Measurements from ENCODE around the gene BTBD9. TPM values are rescaled to one million over a fixed set of nuclear protein-coding genes. Genes with fewer than 3 reads are reported as not detected.

BTBD9 gene
- total and polyA plus RNA-seq, 2 of the 13 experiments (the other 11 are each of a cell fraction or from before 2014, with no cell fraction given): 1.2 to 3.0 TPM

GRCh38 chr6:38310061-38310460 lies 329.7 kb downstream of the BTBD9 start (continued):
- no peak for TF ChIP-seq ZXDC (CRISPR knock-in tag; IDR thresholded peaks at IDR 0.05)

GRCh38 chr6:38307740-38308139 lies 332.0 kb downstream of the BTBD9 start:
- no peak overlapping the region for H3K4me3 ChIP-seq (replicated peaks in 1 of 3; ENCODE audit: insufficient read depth in 1 of 3, low read depth in 2 of 3, low read length in 3 of 3)
- no peaks in the 10 kb centered on the region for H3K4me1 ChIP-seq (ENCODE audit: insufficient read depth, low read length)
- no peak overlapping the region for H2AFZ ChIP-seq (ENCODE audit: low read length)
- CTCF ChIA-PET (ENCODE audit: low intra/inter-chr PET ratio, low total read pairs): no interaction called here
- FAIRE-seq (no peak), DNase-seq (ENCODE audit: low spot score) (no peak), ATAC-seq (no peak)
- no peak overlapping the region for H3K27ac ChIP-seq (ENCODE audit: extremely low read length, insufficient read depth, low read length)
- H3K9me3 ChIP-seq (ENCODE audit: low read length): no peaks in the 10 kb centered on the region
- no peak overlapping the region for H3K4me2 ChIP-seq (ENCODE audit: low read depth, low read length)
- intact Hi-C loops (cut with micrococcal nuclease; ENCODE audit: unreplicated experiment): no loop called here
- POLR2A ChIA-PET: no interaction called here
- in situ Hi-C loops (cut with HindIII; ENCODE audit: extremely low pct_ligation_motif_present, low pct_unique_long_range_greater_than_20kb): no loop called here
- TF ChIP-seq ZNF792 (CRISPR knock-in tag; IDR thresholded peaks at IDR 0.05): no peak
- no peak for TF ChIP-seq KLF6 (CRISPR knock-in tag; IDR thresholded peaks at IDR 0.05)
- H4K20me1 ChIP-seq (ENCODE audit: insufficient read depth, low read length): no peaks in the 10 kb centered on the region
- H3K9ac ChIP-seq (ENCODE audit: insufficient read depth, low read depth, low read length): no peak overlapping the region
- H3K36me3 ChIP-seq (replicated peaks in 1 of 2; ENCODE audit: control insufficient read depth in 1 of 2, insufficient read depth in 2 of 2, low read length in 2 of 2): no peaks in the 10 kb centered on the region
- no peaks in the 10 kb centered on the region for H3K79me2 ChIP-seq (ENCODE audit: insufficient read depth, low read length)
- no TSS peak for BruUV-seq (replicated peaks)
- H3K27me3 ChIP-seq (ENCODE audit: control insufficient read depth in 1 of 2, insufficient read depth in 2 of 2, low read length in 2 of 2): no peaks in the 10 kb centered on the region

DNA sequence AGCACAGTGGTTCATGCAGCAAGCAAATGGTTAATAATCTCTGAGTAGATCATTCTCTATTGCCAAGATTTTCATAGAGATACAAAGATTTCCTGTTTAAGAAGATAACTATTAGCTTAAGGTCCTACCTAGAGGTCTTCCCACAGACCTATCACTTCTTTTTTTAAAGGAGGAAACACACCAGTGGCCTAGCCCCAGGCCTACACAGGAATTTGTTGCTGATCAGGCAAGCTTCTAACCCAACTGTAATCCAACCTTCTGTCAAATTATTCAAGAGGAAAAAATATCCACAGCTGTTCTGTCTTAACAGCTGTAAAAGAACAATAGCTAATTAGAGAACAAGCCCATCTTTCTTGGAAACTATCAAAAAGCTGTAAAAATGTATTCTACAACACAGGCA lies 332.8 kb downstream of the BTBD9 start:
- CTCF ChIA-PET (ENCODE audit: low intra/inter-chr PET ratio, low total read pairs): no interaction called here
- Histone ChIP-seq H3K4me2 (ENCODE audit: low read depth, low read length) (no peak overlapping the region), H2AFZ (ENCODE audit: low read length) (no peak overlapping the region), H3K4me3 (replicated peaks in 1 of 3; ENCODE audit: insufficient read depth in 1 of 3, low read depth in 2 of 3, low read length in 3 of 3) (no peak overlapping the region), H3K27ac (ENCODE audit: extremely low read length, insufficient read depth, low read length) (no peak overlapping the region), H3K9me3 (ENCODE audit: low read length) (no peaks in the 10 kb centered on the region), H3K36me3 (replicated peaks in 1 of 2; ENCODE audit: control insufficient read depth in 1 of 2, insufficient read depth in 2 of 2, low read length in 2 of 2) (no peaks in the 10 kb centered on the region), H3K4me1 (ENCODE audit: insufficient read depth, low read length) (no peaks in the 10 kb centered on the region), H3K9ac (ENCODE audit: insufficient read depth, low read depth, low read length) (no peak overlapping the region), H4K20me1 (ENCODE audit: insufficient read depth, low read length) (no peaks in the 10 kb centered on the region), H3K79me2 (ENCODE audit: insufficient read depth, low read length) (no peaks in the 10 kb centered on the region), H3K27me3 (ENCODE audit: control insufficient read depth in 1 of 2, insufficient read depth in 2 of 2, low read length in 2 of 2) (no peaks in the 10 kb centered on the region)
- POLR2A ChIA-PET: no interaction called here
- FAIRE-seq (no peak), DNase-seq (ENCODE audit: low spot score) (no peak), ATAC-seq (no peak)
- BruUV-seq (replicated peaks): no TSS peak
- in situ Hi-C loops (cut with HindIII; ENCODE audit: extremely low pct_ligation_motif_present, low pct_unique_long_range_greater_than_20kb): no loop called here
- no peak for TF ChIP-seq ZNF138 (CRISPR knock-in tag; IDR thresholded peaks at IDR 0.05; ENCODE audit: low read depth)
- TF ChIP-seq, protein P1, sequence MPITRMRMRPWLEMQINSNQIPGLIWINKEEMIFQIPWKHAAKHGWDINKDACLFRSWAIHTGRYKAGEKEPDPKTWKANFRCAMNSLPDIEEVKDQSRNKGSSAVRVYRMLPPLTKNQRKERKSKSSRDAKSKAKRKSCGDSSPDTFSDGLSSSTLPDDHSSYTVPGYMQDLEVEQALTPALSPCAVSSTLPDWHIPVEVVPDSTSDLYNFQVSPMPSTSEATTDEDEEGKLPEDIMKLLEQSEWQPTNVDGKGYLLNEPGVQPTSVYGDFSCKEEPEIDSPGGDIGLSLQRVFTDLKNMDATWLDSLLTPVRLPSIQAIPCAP (CRISPR knock-in tag; IDR thresholded peaks at IDR 0.05; ENCODE audit: low read depth): no peak
- no peak for TF ChIP-seq ZNF235 (CRISPR knock-in tag; IDR thresholded peaks at IDR 0.05; ENCODE audit: borderline replicate concordance)
- intact Hi-C loops (cut with micrococcal nuclease; ENCODE audit: unreplicated experiment): no loop called here
